Epithelial cell of esophagus (primary cell): ENCODE measurements around the gene SELENOM.

ENCODE experiments used
- DNase-seq: peaks from one replicate; pipeline ENCODE4 v3.0.0; 2010; ENCODE audit warnings: low read depth
- H3K4me3 ChIP-seq: 2 replicates; pipeline ENCODE4 v1.5.1; 2011; ENCODE audit warnings: mild to moderate bottlenecking, low read length, control low read depth
- CTCF ChIP-seq: IDR thresholded peaks from 2 replicates; pipeline ENCODE4 v1.5.1; 2011; ENCODE audit warnings: low read depth, mild to moderate bottlenecking, low read length, control low read depth, inconsistent platforms; ENCODE audit not compliant: insufficient read depth; ENCODE audit errors: missing control alignments

SELENOM gene

GRCh38 chr22:31126128-31126868, 18.9 kb upstream of the SELENOM start:
- no peak for DNase-seq
- no peak for TF ChIP-seq CTCF
- H3K4me3 ChIP-seq = no peak overlapping the region

- H3K4me3 ChIP-seq = no peak overlapping the region
- TF ChIP-seq CTCF = no peak
- no peak for DNase-seq
Observed at GRCh38 chr22:31125521-31126117, 18.3 kb upstream of the SELENOM start.

- no peak overlapping the region for H3K4me3 ChIP-seq
- no peak for DNase-seq
- TF ChIP-seq CTCF = no peak
Observed at GRCh38 chr22:31124811-31125465, 17.6 kb upstream of the SELENOM start.

GRCh38 chr22:31124290-31124689, 16.9 kb upstream of the SELENOM start:
- no peak for DNase-seq
- no peak for TF ChIP-seq CTCF
- no peak overlapping the region for H3K4me3 ChIP-seq

- no peak for TF ChIP-seq CTCF
- DNase-seq = no peak
- peak overlapping the region; percentile 54 for H3K4me3 ChIP-seq
Observed at GRCh38 chr22:31123292-31123602, 15.9 kb upstream of the SELENOM start.

GRCh38 chr22:31122532-31123291, 15.3 kb upstream of the SELENOM start, which contains the start of gene INPP5J:
TSS of gene INPP5J (plus strand) at chr22:31122966. CDS start at chr22:31123015, 49 bp downstream.
- H3K4me3 ChIP-seq = peak within 1 kb of the TSS; percentile 54
- DNase-seq = peak; percentile 67
- TF ChIP-seq CTCF = no peak
